GM18907 (cell line): Measurements from ENCODE around the gene AHI1.

ENCODE experiments used
- ATAC-seq: cut with Tn5 transposase; IDR thresholded peaks from one replicate; pipeline ENCODE4 v1.9.1; 2021; ENCODE audit warnings: mild to moderate bottlenecking, moderate library complexity; ENCODE audit not compliant: unreplicated experiment

The AHI1 gene

GRCh38 chr6:135334169-135334568 is 163.4 kb downstream of the AHI1 start:
- no peak for ATAC-seq

GRCh38 chr6:135331002-135331401 is 166.5 kb downstream of the AHI1 start:
- ATAC-seq, result peak; percentile 42

- ATAC-seq, result peak; percentile 95
Measured at GRCh38 chr6:135329851-135330803, 167.4 kb downstream of the AHI1 start.

- no peak for ATAC-seq
Measured at GRCh38 chr6:135328136-135328535, 169.4 kb downstream of the AHI1 start.

GRCh38 chr6:135325624-135326424 is 171.7 kb downstream of the AHI1 start:
- ATAC-seq, result no peak

- ATAC-seq, result no peak
Measured at GRCh38 chr6:135324531-135324930, 173.0 kb downstream of the AHI1 start.

GRCh38 chr6:135323979-135324378 is 173.6 kb downstream of the AHI1 start:
- ATAC-seq, result no peak

- peak; percentile 94 for ATAC-seq
Measured at GRCh38 chr6:135323202-135323668, 174.3 kb downstream of the AHI1 start.

GRCh38 chr6:135322427-135323201 is 174.9 kb downstream of the AHI1 start:
- ATAC-seq, result peak; percentile 73

GRCh38 chr6:135320721-135321621 is 176.6 kb downstream of the AHI1 start:
- no peak for ATAC-seq

GRCh38 chr6:135319819-135320218 is 177.7 kb downstream of the AHI1 start:
- no peak for ATAC-seq

- ATAC-seq, result no peak
Measured at GRCh38 chr6:135318738-135319469, 178.6 kb downstream of the AHI1 start.

- no peak for ATAC-seq
Measured at GRCh38 chr6:135314543-135314942, 183.0 kb downstream of the AHI1 start.

GRCh38 chr6:135311446-135312200 is 185.9 kb downstream of the AHI1 start:
- ATAC-seq, result no peak

- ATAC-seq, result no peak
Measured at GRCh38 chr6:135310291-135310690, 187.2 kb downstream of the AHI1 start.

GRCh38 chr6:135306740-135307420 is 190.7 kb downstream of the AHI1 start:
- no peak for ATAC-seq

GRCh38 chr6:135306166-135306565 is 191.4 kb downstream of the AHI1 start:
- ATAC-seq, result no peak

- no peak for ATAC-seq
Measured at GRCh38 chr6:135305684-135306083, 191.9 kb downstream of the AHI1 start.
